Stimulated activated CD4-positive, alpha-beta T cell treated with anti-CD3 and anti-CD28 coated beads, Interleukin-1b, Interleukin-23, amount 100 ng/mL, for 24 hours (primary cell): ENCODE results near the gene KIR2DL4.
"Not testable (repeated sequence)": the region's sequence is repeated elsewhere in the genome, so short reads cannot be mapped to it uniquely, and the experiment has no call there.

Experiments
- DNase-seq, 4 experiments: peaks; one replicate each; pipeline ENCODE4 v3.0.0-alpha.2; 2020; ENCODE audit warnings: low read depth in 4 of 4, low spot score in 1 of 4

Gene KIR2DL4

DNA sequence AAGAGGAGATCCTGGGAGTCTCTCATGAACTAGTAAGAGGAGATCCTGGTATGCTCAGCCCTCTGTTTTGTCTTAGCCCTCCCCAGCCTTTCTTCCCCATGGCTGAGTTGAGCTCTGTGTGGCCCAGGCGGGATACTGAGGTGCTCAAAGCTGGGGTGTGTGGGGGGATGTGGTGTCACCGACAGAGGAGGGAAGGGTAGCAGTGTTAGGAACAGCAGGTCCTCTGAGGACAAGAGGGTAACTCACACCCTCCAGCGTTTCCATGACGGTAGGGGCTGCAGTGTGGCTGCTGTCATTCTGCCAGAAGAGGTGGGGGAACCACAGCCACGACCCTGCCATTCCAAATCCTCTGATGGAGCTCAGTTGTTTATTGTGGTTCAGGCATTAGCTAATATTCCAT lies 691 bp downstream of the KIR2DL4 start:
- no peak for DNase-seq

- no peak for DNase-seq
Observed at GRCh38 chr19:54804571-54804970, 1.2 kb downstream of the KIR2DL4 start.

GRCh38 chr19:54805665-54806515 lies 2.5 kb downstream of the KIR2DL4 start:
- DNase-seq, result no peak

GRCh38 chr19:54806516-54806838 lies 3.1 kb downstream of the KIR2DL4 start:
- no peak for DNase-seq

DNA sequence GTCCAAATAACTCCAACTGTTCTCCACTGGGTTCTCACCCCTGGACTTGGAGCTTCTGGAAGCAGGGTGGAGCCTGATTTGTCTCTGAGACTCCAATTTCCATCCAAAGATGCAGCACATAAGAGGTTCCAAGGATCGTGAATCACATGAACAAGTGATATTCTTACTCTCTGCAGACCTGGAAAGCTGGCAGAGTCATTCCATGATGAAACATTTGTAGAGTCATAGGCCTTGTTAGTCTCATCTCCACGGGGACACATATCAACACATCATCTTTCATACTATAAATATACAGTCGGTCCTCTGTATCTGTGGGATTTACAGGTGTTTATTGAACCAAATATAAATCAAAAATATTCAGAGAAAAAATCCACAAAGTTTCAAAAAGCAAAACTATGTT lies 11.2 kb downstream of the KIR2DL4 start:
- DNase-seq, result not testable (repeated sequence)

GRCh38 chr19:54816251-54816650 lies 12.8 kb downstream of the KIR2DL4 start, which contains the start of gene KIR3DL1:
Gene KIR3DL1 (plus strand): TSS chr19:54816468.
- not testable (repeated sequence) for DNase-seq

DNA sequence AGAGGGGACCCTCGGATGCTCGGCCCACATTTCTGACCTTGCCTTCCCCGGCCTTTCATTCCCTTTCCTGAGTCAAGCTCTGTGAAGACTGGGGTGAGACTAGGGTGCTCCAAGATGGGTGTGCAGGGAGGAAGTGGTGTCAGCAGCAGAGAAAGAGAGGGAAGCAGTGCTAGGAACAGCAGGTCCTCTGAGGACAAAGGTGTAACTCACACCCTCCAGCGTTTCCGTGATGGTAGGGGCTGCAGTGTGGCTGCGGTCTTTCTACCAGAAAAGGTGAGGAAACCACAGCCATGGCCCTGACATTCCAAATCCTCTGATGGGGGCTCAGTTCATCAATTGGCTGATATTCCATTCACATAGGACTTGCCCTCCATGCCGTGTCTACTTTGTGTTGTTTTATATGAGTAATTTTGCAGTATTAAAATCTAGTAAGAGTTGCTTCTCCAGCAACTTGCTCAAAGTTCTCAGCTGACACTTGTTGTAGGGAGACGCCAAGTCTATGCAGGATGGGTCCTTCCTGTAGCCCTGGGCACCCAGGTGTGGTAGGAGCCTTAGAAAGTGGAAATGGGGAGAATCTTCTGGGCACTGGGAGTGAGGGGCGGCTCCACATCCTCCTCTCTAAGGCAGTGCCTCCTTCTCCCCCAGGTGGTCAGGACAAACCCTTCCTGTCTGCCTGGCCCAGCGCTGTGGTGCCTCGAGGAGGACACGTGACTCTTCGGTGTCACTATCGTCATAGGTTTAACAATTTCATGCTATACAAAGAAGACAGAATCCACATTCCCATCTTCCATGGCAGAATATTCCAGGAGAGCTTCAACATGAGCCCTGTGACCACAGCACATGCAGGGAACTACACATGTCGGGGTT lies 14.5 kb downstream of the KIR2DL4 start:
- DNase-seq, result no peak

GRCh38 chr19:54824416-54824815 lies 21.0 kb downstream of the KIR2DL4 start:
- DNase-seq, result not testable (repeated sequence)

GRCh38 chr19:54825326-54825725 lies 21.9 kb downstream of the KIR2DL4 start:
- DNase-seq, result not testable (repeated sequence)

DNA sequence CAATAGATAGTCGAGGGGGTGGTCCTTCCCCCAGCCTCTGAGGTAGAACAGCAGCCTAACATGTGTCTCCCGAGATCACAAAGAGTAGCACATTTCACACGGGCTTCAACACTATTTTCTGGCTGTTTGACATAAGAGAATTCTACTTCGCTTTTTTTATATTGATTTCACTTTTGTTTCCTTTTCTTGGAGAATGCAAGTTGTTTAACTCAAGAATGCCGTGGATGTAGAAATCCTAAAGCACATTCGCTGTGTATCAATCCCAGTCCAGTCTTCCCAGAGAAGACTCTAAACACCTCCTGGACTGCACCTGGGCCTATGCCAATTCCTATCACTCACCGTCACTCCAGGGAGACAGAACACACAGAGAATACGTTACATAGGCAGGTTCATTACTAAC lies 24.7 kb downstream of the KIR2DL4 start:
- DNase-seq, result not testable (repeated sequence)

DNA sequence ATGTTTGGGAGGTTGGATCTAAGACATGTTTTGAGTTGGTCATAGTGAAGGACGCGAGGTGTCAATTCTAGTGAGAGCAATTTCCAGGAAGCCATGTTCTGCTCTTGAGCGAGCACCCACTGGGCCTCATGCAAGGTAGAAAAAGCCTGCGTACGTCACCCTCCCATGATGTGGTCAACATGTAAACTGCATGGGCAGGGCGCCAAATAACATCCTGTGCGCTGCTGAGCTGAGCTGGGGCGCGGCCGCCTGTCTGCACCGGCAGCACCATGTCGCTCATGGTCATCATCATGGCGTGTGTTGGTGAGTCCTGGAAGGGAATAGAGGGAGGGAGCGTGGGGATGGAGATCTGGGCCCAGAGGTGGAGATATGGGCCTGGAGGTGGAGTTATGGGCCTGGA lies 29.1 kb downstream of the KIR2DL4 start, which contains the start of gene KIR2DS4:
KIR2DS4 (plus strand) TSS at position 181 of the 400 bp plus-strand sequence.
- DNase-seq, result not testable (repeated sequence)

GRCh38 chr19:54835126-54835525 lies 31.7 kb downstream of the KIR2DL4 start:
- not testable (repeated sequence) for DNase-seq

DNA sequence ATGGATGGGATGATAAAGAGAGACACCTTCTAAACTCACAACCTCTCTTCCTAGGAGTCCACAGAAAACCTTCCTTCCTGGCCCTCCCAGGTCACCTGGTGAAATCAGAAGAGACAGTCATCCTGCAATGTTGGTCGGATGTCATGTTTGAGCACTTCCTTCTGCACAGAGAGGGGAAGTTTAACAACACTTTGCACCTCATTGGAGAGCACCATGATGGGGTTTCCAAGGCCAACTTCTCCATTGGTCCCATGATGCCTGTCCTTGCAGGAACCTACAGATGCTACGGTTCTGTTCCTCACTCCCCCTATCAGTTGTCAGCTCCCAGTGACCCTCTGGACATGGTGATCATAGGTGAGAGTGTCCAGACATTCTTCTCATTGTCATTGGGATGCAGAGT lies 34.1 kb downstream of the KIR2DL4 start:
- not testable (repeated sequence) for DNase-seq

DNA sequence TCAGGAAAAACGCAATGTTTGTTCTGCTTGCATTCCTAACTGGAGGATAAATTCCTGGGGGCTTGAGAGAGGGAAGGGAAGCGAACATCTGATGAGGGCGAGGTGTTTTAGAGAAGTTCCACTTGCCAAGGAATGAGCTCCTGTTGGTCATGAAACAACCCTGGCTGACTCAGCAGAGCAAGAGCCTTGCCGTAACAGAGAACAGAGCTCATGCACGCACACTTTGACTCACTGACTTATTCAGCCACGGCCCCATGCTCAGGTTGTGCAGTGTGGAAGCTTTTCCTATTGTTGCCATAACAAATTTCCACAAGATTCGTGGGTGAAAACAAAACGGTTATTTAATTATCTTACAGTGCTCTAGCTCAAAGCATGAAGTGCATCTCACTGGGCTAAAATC lies 39.8 kb downstream of the KIR2DL4 start:
- DNase-seq, result not testable (repeated sequence)

DNA sequence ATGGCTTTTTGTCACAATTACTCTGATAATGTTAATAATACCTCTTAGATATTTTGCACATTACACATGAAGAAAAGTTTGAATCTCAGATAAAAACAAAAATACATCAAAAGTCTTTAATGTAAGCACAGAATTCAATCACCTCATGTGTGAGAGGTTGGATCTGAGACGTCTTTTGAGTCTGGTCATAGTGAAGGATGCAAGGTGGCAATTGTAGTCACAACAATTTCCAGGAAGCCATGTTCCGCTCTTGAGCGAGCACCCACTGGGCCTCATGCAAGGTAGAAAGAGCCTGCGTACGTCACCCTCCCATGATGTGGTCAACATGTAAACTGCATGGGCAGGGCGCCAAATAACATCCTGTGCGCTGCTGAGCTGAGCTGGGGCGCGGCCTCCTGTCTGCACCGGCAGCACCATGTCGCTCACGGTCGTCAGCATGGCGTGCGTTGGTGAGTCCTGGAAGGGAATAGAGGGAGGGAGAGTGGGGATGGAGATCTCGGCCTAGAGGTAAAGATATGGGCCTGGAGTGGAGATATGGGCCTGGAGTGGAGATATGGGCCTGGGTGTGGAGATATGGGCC lies 46.7 kb downstream of the KIR2DL4 start, which contains the start of gene KIR3DL2:
KIR3DL2 (plus strand) TSS at position 383 of the 580 bp plus-strand sequence; CDS start at position 416, 33 bp downstream.
- not testable (repeated sequence) for DNase-seq

- no peak for DNase-seq
Observed at GRCh38 chr19:54850930-54851329, 47.5 kb downstream of the KIR2DL4 start.

DNA sequence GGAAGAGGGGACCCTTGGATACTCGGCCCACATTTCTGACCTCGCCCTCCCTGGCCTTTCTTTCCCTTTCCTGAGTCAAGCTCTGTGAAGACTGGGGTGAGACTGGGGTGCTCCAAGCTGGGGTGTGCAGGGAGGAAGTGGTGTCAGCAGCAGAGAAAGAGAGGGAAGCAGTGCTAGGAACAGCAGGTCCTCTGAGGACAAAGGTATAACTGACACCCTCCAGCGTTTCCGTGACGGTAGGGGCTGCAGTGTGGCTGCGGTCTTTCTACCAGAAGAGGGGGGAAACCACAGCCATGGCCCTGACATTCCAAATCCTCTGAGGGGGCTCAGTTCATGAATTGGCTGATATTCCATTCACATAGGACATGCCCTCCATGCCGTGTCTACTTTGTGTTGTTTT lies 47.9 kb downstream of the KIR2DL4 start:
- DNase-seq, result no peak

GRCh38 chr19:54855241-54855640 lies 51.8 kb downstream of the KIR2DL4 start:
- not testable (repeated sequence) for DNase-seq

DNA sequence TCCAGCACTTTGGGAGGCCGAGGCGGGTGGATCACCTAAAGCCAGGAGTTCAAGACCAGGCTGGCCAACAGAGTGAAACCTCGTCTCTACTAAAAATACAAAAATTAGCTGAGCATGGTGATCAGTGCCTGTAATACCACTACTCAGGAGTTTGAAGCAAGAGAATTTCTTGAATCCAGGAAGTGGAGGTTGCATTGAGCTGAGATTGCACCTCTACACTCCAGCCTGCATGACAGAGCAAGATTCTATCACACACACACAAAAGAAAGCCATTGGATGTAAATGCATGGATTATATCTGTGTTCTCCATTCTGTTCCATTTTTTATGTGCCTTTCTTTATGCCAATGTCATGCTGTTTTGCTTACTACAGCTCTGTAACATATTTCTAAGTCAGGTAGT lies 55.1 kb downstream of the KIR2DL4 start:
- not testable (repeated sequence) for DNase-seq

- not testable (repeated sequence) for DNase-seq
Observed at GRCh38 chr19:54859421-54859820, 56.0 kb downstream of the KIR2DL4 start.

DNA sequence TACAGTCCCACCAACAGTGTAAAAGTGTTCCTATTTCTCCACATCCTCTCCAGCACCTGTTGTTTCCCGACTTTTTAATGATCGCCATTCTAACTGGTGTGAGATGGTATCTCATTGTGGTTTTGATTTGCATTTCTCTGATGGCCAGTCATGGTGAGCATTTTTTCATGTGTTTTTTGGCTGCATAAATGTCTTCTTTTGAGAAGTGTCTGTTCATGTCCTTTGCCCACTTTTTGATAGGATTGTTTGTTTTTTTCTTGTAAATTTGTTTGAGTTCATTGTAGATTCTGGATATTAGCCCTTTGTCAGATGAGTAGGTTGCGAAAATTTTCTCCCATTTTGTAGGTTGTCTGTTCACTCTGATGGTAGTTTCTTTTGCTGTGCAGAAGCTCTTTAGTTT lies 60.0 kb downstream of the KIR2DL4 start:
- not testable (repeated sequence) for DNase-seq
